ENCODE data around the gene CEACAM4.

- TF ChIP-seq, protein P1, sequence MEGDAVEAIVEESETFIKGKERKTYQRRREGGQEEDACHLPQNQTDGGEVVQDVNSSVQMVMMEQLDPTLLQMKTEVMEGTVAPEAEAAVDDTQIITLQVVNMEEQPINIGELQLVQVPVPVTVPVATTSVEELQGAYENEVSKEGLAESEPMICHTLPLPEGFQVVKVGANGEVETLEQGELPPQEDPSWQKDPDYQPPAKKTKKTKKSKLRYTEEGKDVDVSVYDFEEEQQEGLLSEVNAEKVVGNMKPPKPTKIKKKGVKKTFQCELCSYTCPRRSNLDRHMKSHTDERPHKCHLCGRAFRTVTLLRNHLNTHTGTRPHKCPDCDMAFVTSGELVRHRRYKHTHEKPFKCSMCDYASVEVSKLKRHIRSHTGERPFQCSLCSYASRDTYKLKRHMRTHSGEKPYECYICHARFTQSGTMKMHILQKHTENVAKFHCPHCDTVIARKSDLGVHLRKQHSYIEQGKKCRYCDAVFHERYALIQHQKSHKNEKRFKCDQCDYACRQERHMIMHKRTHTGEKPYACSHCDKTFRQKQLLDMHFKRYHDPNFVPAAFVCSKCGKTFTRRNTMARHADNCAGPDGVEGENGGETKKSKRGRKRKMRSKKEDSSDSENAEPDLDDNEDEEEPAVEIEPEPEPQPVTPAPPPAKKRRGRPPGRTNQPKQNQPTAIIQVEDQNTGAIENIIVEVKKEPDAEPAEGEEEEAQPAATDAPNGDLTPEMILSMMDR (optimal IDR thresholded peaks at IDR 0.05 in 1 of 3, IDR thresholded peaks at IDR 0.05 in 1 of 3, conservative IDR thresholded peaks at IDR 0.05 in 1 of 3; ENCODE audit: extremely low read depth in 1 of 3, insufficient read depth in 2 of 3, low read length in 3 of 3): no peak
- TF ChIP-seq EZH2 (IDR thresholded peaks at IDR 0.05; ENCODE audit: low read length): no peak
These were observed at the start of gene CEACAM4 for GRCh38 chr19:41626877-41627276.

Data from keratinocyte (primary cell).